ENCODE measurements around the gene GPR21.

GRCh38 chr9:123073991-123074422, 40.5 kb downstream of the GPR21 start:
- TF ChIP-seq CTCF (conservative IDR thresholded peaks at IDR 0.05 in 1 of 2, IDR thresholded peaks at IDR 0.05 in 1 of 2; ENCODE audit: extremely low read depth in 1 of 2, insufficient read depth in 1 of 2, low read depth in 1 of 2, low read length in 2 of 2) (no peak), EZH2 (IDR thresholded peaks at IDR 0.05; ENCODE audit: borderline replicate concordance, low read length) (no peak)
